AG10803 (cell line): ENCODE measurements around the gene TTC23L.

Source experiments
- DNase-seq: peaks from one replicate; pipeline ENCODE4 v3.0.0; 2010; ENCODE audit warnings: low read depth
- H3K4me3 ChIP-seq: 2 replicates; pipeline ENCODE4 v1.5.1; 2011; ENCODE audit warnings: mild to moderate bottlenecking, low read length, control low read depth
- CTCF ChIP-seq: conservative IDR thresholded peaks from 2 replicates; pipeline ENCODE4 v1.5.1; 2011; ENCODE audit warnings: mild to moderate bottlenecking, low read length, control low read depth, inconsistent platforms

The TTC23L gene

GRCh38 chr5:34804913-34805312 is 34.1 kb upstream of the TTC23L start:
- H3K4me3 ChIP-seq = no peak overlapping the region
- TF ChIP-seq CTCF = no peak
- peak; percentile 39 for DNase-seq

- no peak overlapping the region for H3K4me3 ChIP-seq
- no peak for TF ChIP-seq CTCF
- no peak for DNase-seq
Measured at GRCh38 chr5:34806532-34806931, 32.4 kb upstream of the TTC23L start.

- H3K4me3 ChIP-seq = no peak overlapping the region
Measured at GRCh38 chr5:34811706-34812105, 27.3 kb upstream of the TTC23L start.

GRCh38 chr5:34813509-34813908 is 25.5 kb upstream of the TTC23L start:
- no peak overlapping the region for H3K4me3 ChIP-seq
- no peak for TF ChIP-seq CTCF
- DNase-seq = no peak

More at GRCh38 chr5:34811706-34812105, 27.3 kb upstream of the TTC23L start:
- TF ChIP-seq CTCF = no peak
- DNase-seq = no peak

- DNase-seq = peak; percentile 84
- no peak for TF ChIP-seq CTCF
- H3K4me3 ChIP-seq = no peak overlapping the region
Measured at GRCh38 chr5:34817558-34818351, 21.2 kb upstream of the TTC23L start.

GRCh38 chr5:34818717-34819116 is 20.2 kb upstream of the TTC23L start:
- no peak for TF ChIP-seq CTCF
- no peak for DNase-seq
- no peak overlapping the region for H3K4me3 ChIP-seq

- H3K4me3 ChIP-seq = no peak overlapping the region
- no peak for DNase-seq
- TF ChIP-seq CTCF = no peak
Measured at GRCh38 chr5:34820593-34820992, 18.4 kb upstream of the TTC23L start.
